Stimulated activated CD4-positive, alpha-beta T cell treated with anti-CD3 and anti-CD28 coated beads, Interleukin-2, amount 100 ng/mL, for 24 hours (primary cell): ENCODE results near the gene PTPRO.

Experiments used
- DNase-seq, 2 donors: peaks; one replicate each; pipeline ENCODE4 v3.0.0-alpha.2; 2020

Gene PTPRO

DNA sequence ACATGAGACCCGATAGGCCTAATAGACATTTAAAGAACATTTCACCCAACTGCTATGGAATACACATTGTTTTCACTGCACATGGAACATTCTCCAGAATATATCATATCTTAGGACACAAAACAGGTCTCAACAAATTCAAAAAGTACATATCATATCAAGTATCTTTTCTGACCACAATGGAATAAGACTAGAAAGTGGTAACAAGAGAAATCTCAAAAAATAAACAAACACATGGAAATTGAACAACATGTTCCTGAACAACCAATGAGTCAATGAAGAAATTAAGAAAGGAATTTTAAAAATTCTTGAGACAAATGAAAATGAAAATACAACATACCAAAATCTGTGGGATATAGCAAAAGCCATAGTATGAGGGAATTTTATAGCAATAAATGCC lies 208.1 kb downstream of the PTPRO start:
- no peak for DNase-seq

DNA sequence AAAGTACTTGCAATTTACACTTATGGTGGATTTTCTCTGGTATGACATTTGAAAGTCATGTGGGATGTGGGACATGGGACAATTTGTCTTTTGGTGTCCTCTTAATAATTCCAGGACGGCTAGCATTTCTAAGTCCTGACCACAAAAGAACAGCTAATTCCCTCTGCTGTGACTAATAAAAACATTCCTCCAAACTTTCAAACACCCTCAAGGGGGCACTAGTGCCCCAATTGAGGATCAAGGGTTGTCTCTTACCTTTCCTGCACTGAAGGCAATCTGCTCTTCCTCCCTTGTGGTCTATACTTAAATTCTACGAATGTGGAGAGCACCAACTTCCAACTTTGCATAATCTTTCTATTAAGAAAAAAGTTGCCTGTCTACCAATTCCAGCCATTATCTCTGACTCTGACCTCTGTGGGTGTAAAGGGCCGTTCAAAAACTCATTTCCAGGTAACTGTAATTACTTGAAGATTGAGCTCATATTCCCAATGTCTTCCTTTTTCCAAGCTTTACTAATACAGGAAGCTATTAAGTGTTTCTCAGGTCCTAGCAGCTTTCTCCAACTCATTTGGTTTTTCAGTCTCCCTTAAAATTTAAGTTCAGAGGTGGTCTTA lies 210.2 kb downstream of the PTPRO start:
- DNase-seq: peak; percentile 34 to 50

DNA sequence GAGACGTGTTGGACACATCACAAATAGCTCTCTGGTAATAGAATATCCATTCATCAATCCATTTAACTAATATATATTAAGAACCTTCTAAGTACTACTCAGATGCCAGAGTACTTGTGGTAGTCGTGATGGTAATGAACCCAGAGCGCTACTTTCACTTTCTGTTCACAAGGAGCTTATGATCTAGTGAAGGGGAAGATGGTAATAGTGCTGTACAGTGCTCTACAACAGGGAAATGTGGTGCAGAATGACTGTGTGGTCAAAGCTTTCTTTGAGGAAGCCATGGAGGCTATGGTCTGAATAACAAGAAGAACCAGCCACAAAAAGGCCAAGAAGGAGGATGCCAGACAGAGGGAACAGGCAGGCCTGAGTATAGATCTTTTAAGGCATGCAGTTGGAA lies 212.0 kb downstream of the PTPRO start:
- DNase-seq: peak in 1 of 2 donors; percentile 17

DNA sequence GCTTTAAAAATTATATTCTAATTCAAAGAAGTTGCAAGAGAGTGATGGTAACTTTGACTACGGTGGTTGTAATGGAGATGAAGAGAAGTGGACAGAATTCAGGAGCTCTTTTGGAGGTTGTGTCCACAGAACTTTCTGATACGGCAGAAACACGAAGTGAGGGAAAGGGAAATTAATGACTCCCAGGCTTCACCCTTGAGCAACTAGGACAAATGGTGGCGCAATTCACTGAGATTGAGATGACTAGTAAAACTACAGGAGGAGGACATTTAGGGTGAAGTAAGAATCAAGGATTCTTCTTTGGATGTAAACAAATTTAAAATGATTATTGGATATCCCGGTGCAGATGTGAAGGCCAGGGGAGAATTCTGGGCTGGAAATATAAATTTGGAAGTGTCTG lies 212.6 kb downstream of the PTPRO start:
- DNase-seq: no peak

DNA sequence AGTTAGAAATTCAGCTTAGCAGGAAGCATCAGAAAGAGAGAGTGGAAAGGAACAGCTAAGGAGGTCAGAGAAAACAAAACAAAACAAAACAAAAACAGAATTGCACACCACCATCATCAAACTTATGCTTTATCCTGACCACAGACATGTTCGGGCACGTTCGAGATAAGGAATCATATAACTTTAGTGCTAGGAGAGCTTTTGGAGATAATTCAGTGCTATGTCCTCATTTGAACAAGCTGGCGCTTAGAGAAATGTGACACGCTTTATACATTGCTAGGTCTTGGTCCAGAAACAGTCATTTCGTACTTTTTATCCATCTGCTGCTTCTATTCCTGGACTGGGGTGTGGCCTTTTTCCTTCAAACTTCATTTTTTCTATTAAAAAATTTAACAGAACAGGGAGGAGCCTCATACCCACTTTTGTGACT lies 213.1 kb downstream of the PTPRO start:
- DNase-seq: no peak

DNA sequence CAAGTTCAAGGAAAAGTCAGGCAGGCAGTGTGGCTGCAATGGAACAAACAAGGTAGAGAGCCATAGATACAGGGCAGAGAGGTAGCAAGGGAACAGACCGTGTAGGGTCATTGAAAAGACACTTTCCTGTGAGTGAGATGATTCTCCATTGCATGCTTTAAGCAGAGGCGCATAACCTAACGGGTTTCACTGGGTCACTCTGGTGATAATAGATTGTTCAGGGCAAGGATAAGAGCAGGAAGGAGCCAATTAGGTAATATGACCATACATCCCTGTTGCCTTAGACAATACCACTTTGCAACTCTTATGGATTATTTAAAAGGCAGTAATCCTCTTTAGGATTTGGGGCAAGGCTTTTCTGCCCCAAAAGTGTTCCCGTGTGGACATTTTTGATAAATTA lies 214.1 kb downstream of the PTPRO start:
- no peak for DNase-seq

DNA sequence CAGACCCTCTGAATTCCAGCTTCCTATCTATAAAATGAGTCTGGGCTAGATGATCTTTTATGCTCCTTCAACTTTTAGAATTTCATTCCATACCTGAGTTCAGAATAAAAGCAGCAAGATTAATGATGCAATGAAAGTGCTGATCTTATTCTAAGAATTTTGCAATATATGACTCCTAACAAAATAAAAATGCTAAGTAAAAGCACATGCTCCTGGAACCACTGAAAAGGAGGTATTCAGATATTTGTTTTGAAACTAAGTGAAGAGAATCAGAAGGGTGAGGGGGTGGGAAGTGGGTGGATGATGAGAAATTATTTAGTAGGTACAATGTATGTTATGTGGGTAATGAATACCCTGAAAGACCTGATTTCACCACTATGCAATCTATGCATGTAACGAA lies 216.6 kb downstream of the PTPRO start:
- DNase-seq: peak in 1 of 2 donors; percentile 22

DNA sequence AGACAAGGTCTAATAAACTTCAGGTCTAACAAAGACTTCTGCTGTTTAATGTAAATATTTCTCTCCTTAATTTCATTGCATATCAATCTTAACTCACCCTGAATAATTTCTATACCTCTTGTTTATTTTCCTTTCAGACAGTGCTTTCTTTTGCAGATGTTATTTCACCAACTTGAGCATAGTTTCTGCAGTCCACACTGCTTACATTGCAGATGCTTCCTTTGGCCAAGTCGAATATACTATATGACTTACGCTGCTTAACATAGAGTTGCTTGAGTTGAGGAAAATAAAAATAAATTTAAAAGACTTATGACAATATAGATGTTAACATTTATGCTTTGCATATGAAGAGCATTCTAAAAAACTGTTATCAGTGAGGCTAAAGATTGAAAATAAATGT lies 217.7 kb downstream of the PTPRO start:
- DNase-seq: no peak

DNA sequence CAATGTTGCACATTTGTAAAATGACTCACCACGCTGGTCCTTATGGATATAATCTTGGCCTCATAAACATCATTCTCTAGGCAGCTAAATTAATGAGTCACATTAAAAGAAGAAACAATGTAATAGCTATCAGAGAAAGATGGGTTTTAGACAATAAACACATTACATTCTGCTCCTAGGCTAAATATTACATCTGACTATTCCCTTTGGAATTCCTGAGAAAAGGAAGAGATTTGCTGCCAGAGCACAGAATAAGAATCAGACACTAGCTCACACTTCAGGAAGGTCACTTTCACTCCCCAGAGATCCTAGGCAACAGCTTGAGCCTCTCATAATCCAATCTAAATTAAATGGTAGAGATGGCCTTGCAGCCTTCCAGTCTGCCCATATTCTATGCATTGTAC lies 218.2 kb downstream of the PTPRO start:
- DNase-seq: no peak

DNA sequence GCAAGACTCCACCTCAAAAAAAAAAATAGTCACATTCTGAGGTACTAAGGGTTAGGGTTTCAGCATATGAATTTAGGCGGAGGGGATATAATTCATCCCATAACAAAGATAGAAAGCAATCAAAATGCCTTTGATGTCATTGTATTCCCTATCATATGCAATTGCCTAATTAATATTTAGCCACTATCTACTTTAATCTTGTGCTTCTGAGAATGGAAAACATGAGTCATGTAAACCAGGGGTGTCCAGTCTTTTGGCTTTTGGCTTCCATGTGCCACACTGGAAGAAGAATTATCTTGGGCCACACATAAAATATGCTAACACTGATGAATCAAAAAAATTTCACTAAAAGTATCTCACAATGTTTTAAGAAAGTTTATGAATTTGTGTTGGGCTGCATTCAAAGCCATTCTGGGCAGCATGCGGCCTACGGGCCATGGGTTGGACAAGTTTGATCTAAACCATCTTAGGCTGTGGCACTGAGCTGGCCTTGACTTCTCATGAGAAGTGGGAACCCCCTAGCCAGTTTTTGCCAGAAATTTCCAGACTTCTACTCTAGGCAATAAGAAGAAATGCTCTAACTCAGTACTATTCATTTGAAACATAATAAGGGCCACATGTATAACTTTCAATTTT lies 219.8 kb downstream of the PTPRO start:
- no peak for DNase-seq

DNA sequence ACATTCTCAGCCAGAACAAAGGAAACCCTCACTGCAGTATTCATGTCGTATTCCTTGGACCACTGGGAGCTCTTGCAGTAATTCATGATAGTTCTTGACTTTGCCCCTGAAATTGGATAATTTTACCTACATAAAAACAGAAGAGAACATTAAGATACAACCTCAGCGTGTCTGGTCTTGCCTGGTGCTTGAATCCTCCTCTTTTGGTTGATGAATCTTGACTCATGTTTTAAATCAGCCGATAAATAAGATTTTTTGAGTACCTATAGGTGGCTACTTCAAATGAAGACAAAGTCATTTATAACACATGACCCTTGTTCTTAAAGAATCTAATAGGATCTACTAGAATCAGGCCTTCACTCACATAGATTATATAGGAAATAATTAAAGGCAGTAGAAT lies 221.0 kb downstream of the PTPRO start:
- no peak for DNase-seq

DNA sequence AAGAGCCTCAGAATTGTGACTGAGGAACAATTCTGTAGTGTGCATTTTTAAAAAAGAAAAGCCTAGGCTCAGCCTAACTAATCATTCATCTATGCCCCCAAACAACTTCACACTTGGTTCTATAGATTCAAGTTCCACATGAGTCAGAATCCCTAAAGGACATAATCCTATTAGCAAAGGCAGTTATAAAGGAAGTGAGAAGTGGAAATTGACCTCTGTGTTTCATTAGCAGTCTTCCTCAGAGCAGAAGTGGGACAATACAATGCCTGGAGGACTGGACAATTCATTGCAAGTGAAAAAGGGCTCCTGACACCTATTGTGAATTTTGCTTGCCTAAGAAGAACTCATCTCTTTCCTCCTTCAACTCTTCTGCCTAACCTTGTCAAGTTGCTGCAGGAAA lies 222.3 kb downstream of the PTPRO start:
- DNase-seq: no peak

DNA sequence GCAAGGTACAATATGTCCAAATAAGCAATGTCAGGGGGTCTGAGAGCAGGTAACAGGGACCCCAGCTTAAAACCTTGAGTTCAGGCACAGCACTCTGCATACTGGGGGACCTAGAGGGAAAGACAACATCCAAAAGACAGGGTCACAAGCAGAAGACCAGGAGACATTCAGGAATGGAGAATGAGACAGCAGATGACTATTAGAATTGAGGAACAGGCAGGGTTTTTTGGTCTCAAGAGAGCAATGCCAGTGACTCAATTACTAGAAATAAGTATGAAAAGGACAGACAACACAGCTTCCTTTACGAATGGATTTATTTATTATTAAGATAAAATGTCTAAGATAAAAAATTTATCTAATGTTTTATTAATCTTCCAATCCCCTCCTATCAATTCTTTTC lies 223.0 kb downstream of the PTPRO start:
- DNase-seq: no peak

DNA sequence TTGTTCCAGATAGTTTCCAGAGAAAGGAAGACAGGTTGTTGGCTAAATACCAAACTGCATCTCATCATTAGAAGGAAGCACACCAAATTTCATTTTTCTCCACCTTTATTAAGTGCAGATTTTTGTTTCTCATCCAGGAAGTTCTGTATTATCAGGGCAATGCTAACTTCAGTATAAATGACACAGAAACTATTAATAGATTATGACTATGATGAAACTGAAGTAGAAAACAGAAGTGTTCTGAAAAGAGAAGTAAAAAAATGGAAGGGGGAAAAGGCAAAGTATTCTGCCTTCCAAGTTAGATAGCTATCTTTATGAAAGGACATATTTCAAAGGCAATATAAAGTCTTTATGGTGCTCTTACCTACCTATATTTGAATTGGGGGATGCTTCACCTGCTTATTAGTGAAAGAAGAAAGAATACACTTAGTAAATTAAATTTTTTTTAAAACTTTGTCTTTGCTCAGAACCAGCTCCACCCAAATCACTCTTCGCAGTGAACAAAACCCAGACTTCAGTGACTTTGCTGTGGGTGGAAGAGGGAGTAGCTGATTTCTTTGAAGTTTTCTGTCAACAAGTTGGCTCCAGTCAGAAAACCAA lies 223.9 kb downstream of the PTPRO start:
- no peak for DNase-seq

DNA sequence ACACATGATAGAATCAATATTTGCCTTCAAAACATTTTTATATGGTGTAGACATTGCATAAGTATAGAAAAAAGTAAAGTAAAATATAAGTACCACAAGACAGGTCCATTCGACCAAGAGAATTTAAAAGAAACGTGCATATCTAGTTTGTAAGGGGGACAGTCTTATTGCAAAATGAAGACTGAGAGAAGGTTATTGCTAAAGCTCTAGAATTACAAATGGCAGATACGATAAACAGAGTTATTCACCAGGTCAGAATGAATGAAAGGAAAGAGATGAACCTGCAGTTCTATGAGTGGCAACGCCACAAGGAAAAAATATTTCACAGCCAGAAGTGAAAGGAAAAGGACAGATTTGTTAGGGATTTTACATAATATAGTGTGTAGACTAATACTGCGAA lies 224.8 kb downstream of the PTPRO start:
- no peak for DNase-seq

DNA sequence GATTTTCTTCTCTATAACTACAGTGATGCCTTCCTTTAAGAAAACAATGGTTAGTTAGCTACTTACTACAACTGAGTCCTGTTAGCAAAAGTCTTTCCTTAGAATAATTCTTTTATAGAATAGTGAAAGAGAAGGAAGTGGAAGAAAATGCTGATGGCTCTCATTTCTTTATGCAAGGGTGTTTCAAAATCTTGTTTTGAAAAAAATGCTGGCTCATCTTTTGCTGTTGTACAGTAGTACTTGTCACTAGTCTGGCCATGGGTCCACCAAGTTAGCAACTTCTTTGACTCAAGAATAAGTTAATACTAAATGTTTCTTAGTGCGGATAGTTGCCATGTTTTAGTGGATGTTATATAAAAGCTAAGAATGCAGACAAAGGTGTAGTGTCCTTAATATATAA lies 225.4 kb downstream of the PTPRO start:
- DNase-seq: no peak

DNA sequence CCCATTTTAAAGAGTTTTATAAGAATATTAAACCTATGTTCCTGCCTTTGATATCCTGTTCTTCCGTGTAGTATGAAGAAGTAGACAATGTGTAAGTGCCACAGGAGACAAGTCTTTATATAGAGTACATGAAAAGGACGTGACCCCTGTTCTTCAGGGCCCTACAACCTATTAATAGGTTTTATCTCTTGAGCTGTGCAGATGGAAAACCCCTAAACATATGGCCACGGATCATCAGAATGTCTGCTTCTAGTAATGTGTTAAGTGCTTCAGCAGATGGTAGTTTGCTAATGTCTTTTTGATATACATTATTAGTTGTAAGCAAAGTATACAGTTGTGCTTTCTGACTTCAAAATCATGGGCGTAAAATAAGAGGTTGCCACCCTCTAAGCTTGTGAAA lies 228.5 kb downstream of the PTPRO start:
- no peak for DNase-seq

DNA sequence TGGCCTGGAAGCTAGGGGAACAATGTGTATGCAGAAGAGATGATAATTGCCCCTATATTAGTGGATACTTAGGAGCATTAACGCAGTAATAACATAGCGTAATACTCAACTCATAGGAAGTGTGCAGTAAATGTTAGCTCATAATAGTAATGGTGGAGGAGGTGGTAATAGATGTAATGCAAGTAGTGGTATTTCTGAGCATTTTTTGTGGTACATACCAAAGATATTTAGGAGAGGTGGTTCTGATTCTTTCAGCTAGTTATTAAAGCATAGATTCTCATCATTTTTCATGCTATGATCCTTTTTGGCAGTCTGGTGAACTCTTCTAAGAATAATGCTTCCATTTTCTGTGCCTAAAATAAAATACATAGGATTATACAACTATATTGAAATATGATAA lies 233.1 kb downstream of the PTPRO start:
- no peak for DNase-seq

DNA sequence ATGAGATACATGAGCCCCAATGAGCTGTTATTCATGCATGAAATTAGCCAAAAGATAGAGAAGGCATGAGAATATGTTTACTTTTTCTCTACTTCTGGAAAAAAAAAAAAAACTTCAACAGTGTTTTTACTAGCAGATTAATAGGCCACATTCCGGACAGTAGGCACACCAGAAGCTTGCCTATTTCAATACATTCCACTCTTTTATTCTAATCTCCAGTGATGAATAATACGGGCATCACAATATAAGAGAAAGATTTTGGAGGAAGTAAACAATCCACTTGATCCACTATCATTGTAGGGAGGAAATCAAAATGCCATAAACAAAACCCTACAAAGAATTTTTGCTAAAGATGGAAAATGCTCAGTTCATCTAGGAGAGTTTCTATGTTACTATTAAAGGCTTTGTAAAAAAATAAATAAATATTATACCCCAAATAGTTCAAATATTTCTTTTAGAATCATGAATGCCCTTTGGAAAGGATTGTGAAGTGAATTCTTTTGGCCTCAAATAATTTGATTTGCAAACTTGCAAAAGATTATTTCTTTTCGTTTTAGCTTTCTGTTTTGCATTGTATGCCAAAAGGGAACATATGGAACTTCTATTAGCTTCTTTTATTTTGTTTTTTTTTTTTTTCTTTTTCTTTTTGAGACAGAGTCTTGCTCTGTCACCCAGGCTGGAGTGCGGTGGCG lies 234.2 kb downstream of the PTPRO start:
- DNase-seq: no peak

DNA sequence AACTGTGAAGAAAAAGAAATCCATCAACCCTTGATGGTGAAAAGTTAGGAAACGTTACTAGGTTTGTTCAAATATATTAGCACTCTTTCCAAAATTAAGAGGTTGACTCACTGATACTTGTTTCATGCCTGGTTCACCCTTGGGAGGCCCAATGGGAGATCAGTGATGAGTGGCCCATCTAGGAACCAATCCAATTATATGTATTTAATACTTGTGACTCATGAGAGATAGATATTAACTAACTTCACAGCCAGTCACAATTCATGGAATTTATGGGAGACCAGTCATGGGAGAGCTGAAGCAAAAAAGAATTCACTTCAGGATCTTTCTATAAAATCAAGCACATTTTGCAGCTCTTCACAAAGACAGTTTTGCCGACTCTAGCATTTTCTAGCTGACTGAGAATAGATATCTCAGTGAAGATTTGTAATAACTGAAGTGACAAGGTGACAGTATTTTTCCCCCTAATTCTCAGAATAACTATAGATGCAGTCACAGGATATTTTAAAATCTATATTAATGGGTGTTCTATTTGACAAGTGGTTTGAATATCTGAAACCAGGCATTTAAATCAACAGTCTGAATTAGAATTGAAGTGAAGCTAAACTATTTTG lies 236.7 kb downstream of the PTPRO start:
- no peak for DNase-seq

DNA sequence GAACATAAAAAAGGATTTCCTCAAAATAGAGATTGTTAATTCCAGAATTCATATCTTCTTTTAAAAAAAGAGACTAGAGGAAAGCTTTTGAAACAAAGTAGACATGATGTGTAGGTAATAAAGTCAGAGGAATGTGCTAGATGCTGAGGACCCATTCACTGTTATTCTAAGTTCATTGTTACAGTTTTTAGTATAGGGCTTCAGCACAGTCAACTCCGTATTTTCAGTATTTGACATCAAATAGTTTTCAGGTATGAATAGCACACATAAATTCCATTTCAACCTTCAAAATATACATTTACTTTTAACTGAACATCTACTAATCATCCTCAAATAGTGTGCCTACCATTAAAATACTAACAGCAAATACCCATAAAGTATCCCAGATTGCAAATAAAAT lies 239.1 kb downstream of the PTPRO start:
- no peak for DNase-seq

DNA sequence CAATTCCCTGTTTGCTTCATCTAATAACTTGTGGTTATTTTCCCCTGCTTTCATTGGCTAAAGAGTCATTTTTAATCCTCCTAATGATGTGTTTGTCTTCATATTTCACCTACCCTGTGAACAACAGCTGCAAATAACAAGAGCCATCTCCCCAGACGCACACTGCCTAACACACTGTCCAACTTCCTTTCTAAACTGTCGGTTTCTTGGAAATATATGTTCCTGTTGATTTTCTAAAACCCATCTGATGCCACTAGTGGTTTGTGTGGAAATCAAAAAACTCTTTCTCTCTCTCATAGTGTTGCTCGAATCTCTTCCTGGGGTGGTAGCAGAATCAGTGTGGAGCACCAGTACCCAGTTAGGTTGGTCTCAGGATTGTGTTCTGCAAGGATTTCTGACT lies 240.0 kb downstream of the PTPRO start:
- DNase-seq: no peak

DNA sequence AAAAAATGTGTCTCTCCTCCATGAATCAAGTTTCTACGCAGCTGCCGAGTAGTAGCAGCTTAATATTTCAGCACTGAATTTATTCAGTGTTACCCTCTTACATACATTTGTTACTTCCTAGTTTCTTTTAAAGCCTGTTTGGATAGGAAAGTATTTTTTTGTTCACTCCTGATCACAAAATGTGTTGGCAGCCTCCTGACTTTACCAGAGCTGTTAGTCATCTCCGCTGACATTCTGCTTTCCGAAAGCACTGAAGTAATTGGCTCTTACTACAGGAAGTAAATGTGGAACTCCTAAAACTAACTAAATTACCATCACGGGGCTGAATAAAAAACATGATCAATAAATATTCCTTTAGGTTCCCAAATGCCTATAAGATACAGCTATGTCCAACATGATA lies 241.4 kb downstream of the PTPRO start:
- DNase-seq: peak in 1 of 2 donors; percentile 27

DNA sequence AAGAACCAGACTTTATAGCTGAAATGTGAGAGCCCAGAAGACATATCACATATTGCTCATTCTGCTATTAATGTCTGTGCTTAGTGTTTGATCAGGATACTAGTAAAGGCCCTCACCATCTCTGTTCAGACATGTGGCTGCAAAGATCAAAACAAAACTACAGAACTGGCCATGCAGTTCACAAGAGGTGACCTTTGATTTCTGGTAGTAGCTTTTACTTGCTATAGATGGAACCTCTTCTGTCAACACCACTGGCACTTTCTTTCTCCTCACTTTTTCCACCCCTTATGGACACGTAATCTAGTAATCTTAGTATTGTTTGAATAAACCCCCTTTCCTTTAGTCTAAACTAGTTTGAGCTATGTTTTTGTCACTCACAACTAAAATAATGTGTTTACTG lies 252.0 kb downstream of the PTPRO start:
- no peak for DNase-seq
